NCI-H1694 treated with DMSO at 0.1 percent for 48 hours (cell line): ENCODE data around the gene CNOT6L.

Experiments used
- DNase-seq: peaks from one replicate; lab custom pipeline; 2025; lab: John Stamatoyannopoulos, UW

CNOT6L gene

GRCh38 chr4:77712675-77713074, 106.5 kb downstream of the CNOT6L start:
- DNase-seq: no peak

GRCh38 chr4:77711469-77711868, 107.7 kb downstream of the CNOT6L start:
- no peak for DNase-seq

GRCh38 chr4:77710684-77711083, 108.5 kb downstream of the CNOT6L start:
- DNase-seq: no peak

GRCh38 chr4:77710059-77710458, 109.1 kb downstream of the CNOT6L start:
- no peak for DNase-seq

- DNase-seq: no peak
Measured at GRCh38 chr4:77706717-77707116, 112.5 kb downstream of the CNOT6L start.

GRCh38 chr4:77703666-77704065, 115.5 kb downstream of the CNOT6L start:
- no peak for DNase-seq

- DNase-seq: no peak
Measured at GRCh38 chr4:77701121-77701520, 118.0 kb downstream of the CNOT6L start.

GRCh38 chr4:77699731-77700210, 119.4 kb downstream of the CNOT6L start:
- peak; percentile 69 for DNase-seq

- no peak for DNase-seq
Measured at GRCh38 chr4:77697860-77698590, 121.1 kb downstream of the CNOT6L start.

- no peak for DNase-seq
Measured at GRCh38 chr4:77695774-77696173, 123.4 kb downstream of the CNOT6L start.

- DNase-seq: no peak
Measured at GRCh38 chr4:77692847-77693432, 126.2 kb downstream of the CNOT6L start.

GRCh38 chr4:77681792-77682191, 137.4 kb downstream of the CNOT6L start:
- no peak for DNase-seq

- no peak for DNase-seq
Measured at GRCh38 chr4:77676842-77677241, 142.3 kb downstream of the CNOT6L start.

GRCh38 chr4:77671051-77671450, 148.1 kb downstream of the CNOT6L start:
- DNase-seq: no peak

GRCh38 chr4:77669946-77670590, 149.1 kb downstream of the CNOT6L start:
- DNase-seq: no peak

- no peak for DNase-seq
Measured at GRCh38 chr4:77665381-77666069, 153.6 kb downstream of the CNOT6L start.
